ENCODE data around the gene SLC10A3. TPM values are rescaled to one million over a fixed set of nuclear protein-coding genes. Genes with fewer than 3 reads are reported as not detected.

Gene SLC10A3, protein sequence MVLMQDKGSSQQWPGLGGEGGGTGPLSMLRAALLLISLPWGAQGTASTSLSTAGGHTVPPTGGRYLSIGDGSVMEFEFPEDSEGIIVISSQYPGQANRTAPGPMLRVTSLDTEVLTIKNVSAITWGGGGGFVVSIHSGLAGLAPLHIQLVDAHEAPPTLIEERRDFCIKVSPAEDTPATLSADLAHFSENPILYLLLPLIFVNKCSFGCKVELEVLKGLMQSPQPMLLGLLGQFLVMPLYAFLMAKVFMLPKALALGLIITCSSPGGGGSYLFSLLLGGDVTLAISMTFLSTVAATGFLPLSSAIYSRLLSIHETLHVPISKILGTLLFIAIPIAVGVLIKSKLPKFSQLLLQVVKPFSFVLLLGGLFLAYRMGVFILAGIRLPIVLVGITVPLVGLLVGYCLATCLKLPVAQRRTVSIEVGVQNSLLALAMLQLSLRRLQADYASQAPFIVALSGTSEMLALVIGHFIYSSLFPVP
- total RNA-seq: 10 to 100 TPM; 23.8 to 30.0 TPM
- long read RNA-seq, transcript SLC10A3-202 (4 exons, 1,763 nt): minor isoform, 10 of 182 reads
- long read RNA-seq, transcript SLC10A3-201 (2 exons, 2,161 nt): major isoform, 114 of 182 reads
- long read RNA-seq, transcript SLC10A3-204 (3 exons, 1,862 nt): minor isoform, 10 of 182 reads
- long read RNA-seq, partial matches to known transcripts: 35 of 182 reads
- long read RNA-seq, other reads (novel, unspliced or antisense): 13 of 182 reads

GRCh38 chrX:154490414-154491083 lies at the start of gene SLC10A3:
Gene SLC10A3 (minus strand): TSS chrX:154490629. CDS start chrX:154488940, 1,689 bp downstream.
- intact Hi-C loops (cut with DNase I, micrococcal nuclease): no loop called here
- ATAC-seq: peak; percentile 86
- peak; percentile 90 to 93 for DNase-seq

- ATAC-seq (no peak), DNase-seq (no peak)
- intact Hi-C loops (cut with DNase I, micrococcal nuclease): no loop called here
Measured at GRCh38 chrX:154539077-154539476, 48.6 kb upstream of the SLC10A3 start.

DNA sequence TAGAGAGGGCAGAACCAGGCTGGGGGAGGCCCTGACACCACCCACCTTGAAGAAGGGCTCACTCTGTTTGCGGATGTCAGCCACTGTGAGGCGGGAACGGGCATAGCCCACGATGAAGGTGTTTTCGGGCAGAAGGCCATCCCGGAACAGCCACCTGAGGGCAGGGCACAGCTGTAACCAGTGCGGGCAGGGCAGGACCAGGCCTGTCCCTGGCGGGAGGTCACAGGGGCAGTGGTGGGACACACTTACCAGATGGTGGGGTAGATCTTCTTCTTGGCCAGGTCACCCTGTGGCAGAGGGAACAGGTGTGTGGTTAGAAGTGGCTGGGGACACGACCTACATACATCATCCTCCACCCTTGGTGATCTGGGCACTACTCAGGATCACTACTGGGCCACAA lies 45.5 kb upstream of the SLC10A3 start:
- ATAC-seq: no peak
- intact Hi-C loops (cut with DNase I, micrococcal nuclease): no loop called here
- DNase-seq: no peak

DNA sequence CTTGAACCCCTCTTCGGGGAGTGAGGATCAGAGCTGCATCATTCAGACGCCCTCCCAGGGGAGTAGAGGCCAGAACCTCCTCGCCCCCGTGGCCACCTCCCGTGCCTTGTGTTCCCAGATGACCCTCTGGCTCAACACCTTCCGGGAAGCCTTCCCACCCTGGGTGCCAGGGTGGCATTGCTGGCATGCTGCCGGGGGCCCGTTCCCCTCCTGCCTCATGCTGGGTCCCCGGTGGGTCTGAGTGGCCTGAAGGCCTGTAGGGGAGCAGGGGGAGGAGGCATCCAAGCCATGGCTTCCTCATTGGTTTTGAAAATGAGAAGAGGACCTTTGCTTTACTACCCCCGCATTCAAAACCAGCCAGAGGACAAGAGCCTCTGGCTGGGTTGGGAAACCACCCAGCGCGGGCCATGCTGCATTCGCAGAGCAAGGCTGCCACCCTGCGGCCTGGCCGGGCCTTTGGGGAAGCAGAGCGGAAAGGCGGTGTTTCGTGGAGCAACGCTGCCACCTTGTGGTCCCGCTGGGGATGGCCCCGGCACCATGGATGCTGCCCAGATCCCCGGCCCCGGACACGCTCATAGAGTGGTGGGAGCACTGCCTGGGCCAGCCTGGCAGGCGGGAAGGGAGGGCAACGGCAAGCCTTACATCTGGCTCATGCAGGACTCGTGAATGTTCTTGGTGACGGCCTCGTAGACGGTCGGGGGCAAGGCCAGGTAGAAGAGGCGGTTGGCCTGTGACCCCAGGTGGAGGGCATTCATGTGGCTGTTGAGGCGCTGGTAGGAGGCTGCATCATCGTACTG lies 44.3 kb upstream of the SLC10A3 start:
- ATAC-seq (peak; percentile 95), DNase-seq (peak; percentile 82 to 93)
- intact Hi-C loops (cut with DNase I, micrococcal nuclease): no loop called here

- intact Hi-C loops (cut with DNase I, micrococcal nuclease): no loop called here
- ATAC-seq (no peak), DNase-seq (no peak)
Measured at GRCh38 chrX:154532690-154533089, 42.3 kb upstream of the SLC10A3 start.

DNA sequence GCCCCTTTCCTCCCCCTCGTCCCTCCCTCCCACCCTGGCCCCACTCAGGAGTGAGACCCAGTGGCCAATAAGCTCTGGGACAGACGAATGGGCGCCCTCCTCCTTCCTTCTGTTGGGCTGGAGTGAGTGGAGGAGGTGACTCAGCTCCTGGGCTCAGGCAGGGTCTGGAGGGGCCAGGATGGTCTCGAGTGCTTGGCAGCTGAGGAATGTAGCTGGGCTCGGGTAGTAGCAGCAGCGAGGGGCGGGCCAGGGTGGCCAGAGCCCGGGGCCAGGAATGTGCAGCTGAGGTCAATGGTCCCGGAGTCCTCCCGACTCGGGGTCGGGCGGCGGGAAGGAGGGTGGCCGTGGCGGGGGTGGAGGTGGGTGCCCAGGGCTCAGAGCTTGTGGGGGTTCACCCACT lies 41.2 kb upstream of the SLC10A3 start:
- intact Hi-C loops (cut with DNase I, micrococcal nuclease): no loop called here
- ATAC-seq (no peak), DNase-seq (no peak)

DNA sequence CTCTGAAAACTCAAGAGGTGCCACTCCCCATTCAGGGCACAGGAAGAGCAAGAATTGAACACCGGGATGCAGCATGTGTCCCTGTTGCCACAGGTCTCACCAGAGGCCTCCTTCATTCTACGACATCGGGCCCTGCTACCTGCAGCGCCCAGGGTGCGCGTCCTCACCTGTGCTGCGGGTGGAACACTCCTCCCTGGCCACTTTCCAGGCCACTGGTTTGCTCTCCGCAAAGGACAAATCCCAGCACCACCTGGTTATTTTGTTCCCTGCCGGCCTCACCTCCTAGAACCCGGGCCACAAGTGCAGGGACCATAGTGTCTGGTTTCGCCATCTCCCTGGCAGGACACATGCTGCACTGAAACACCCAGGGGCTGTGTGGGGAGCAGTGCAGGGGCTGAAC lies 39.9 kb upstream of the SLC10A3 start:
- intact Hi-C loops (cut with DNase I, micrococcal nuclease): no loop called here

DNA sequence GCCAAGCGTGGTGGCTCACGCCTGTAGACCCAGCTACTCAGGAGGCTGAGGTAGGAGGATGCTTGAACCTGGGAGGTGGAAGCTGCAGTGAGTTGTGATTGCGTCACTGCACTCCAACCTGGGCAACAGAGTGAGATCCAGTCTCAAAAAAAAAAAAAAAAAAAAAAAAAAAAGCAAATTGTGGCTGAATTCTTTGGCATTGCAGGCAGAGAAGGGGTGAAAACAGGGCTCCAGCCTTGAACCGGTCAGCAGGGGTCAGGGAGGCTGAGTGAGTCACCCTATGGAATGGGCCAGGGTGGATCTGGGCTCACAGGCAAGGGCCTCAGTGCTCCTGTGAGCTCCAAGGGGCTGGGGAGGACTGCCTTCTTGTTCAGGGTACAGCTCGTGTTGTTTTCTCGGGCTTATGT lies 38.8 kb upstream of the SLC10A3 start:
- DNase-seq (no peak), ATAC-seq (no peak)
- intact Hi-C loops (cut with DNase I, micrococcal nuclease): no loop called here

More for the DNA sequence above, 39.9 kb upstream of the SLC10A3 start:
- ATAC-seq: no peak
- no peak for DNase-seq

- DNase-seq (peak; percentile 81 to 86), ATAC-seq (peak; percentile 87)
- intact Hi-C loops (cut with DNase I, micrococcal nuclease): no loop called here
Measured at GRCh38 chrX:154526901-154527675, 36.7 kb upstream of the SLC10A3 start.

- no peak for DNase-seq
- intact Hi-C loops (cut with DNase I, micrococcal nuclease): no loop called here
- no peak for ATAC-seq
Measured at GRCh38 chrX:154525606-154526490, 35.4 kb upstream of the SLC10A3 start.

DNA sequence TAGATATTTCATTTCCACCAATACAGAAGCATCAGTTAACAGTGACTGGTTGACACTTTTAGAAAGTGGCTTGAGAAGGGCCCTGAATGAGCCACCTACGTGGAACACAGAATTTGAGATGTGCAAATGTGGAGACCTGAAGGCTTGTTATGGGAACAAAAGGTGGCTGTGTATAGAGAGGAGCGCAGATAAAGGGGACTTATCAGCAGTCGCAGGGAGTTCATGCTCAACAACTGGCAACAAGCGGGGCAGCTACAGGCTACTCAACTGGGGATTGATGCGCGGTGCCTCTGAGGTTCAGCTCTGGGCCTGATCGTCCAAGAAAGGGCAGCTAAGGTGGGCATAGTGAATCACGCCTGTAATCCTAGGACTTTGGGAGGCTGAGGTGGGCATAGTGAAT lies 29.0 kb upstream of the SLC10A3 start:
- DNase-seq (no peak), ATAC-seq (no peak)
- intact Hi-C loops (cut with DNase I, micrococcal nuclease): no loop called here

- DNase-seq (peak; percentile 40 to 64), ATAC-seq (peak; percentile 46)
- intact Hi-C loops (cut with DNase I, micrococcal nuclease): no loop called here
Measured at GRCh38 chrX:154517101-154517781, 26.8 kb upstream of the SLC10A3 start.

DNA sequence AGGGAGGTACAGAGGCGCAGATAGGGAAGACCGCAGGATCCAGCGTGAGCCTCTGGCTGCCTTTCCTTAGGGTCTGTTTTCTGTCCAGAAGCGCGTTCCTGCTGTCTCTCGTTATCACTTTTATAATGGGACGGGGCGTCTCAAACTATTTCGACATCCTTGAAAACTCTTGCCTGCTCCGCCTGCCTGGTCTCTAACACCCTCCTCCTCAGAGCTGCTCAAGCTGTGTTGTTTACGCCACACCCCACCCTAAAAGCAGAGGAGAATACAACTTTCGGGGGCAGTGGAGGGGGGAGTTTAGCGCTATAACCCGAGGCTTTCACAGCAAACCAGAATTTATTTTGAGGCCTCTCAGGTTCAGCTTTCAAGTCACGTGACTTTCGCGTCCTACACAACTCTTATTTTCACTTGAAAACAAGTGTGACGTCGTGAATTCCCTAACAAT lies 26.2 kb upstream of the SLC10A3 start:
- DNase-seq (peak in 1 of 2 donors; percentile 53), ATAC-seq (peak; percentile 3)
- intact Hi-C loops (cut with DNase I, micrococcal nuclease): no loop called here

- ATAC-seq: peak; percentile 81
- DNase-seq: peak; percentile 91 to 94
- intact Hi-C loops (cut with DNase I, micrococcal nuclease): no loop called here
Measured at GRCh38 chrX:154515966-154516655, 25.7 kb upstream of the SLC10A3 start, which contains the start of gene FAM3A. Gene FAM3A (minus strand): TSS chrX:154516232. CDS start chrX:154515772, 460 bp downstream.

DNA sequence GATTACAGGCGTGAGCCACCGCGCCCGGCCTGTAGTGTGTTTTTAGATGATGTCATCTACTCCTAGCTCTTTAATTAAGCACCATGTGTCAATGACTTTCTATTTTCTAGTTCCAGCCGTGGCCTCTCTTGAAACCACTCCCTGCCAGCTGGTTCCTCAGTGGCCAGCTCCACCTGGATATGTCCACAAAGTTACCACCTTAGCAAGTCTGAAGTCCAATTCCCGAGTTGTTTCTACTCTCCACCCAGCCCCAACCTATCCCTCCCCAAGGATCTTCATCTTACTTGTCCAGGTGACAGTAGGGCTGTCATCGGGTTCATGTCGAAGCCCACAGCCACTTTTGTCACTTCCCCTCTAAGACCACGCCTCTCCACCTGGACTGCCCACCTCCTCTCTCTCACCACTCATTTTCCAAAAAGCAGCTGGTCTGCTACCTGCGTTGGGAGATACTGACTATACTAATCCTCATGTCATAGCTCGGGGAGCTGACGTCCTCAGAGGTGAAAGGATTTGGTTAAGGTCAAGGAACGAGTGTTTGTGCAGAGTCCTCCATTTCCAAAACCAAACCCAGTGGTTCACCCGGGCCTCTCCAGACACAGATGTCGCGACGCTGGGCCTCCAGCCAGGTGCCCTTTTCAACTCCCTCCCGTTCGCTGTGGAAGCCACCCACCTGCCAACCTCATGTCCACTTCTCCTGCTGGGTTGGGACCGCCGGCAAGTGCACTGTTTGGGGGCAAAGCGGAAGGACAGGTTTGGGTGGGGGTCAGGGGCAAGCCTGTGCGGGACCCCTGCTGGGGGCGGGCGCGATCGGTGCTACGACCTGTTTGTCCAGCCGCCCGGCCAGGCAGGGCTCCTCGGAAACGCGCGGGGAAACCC lies 24.9 kb upstream of the SLC10A3 start:
- intact Hi-C loops (cut with DNase I, micrococcal nuclease): no loop called here
- DNase-seq (peak; percentile 54 to 75), ATAC-seq (peak; percentile 65)

Measured in left colon (tissue), 2 donors.